RWPE1 (cell line): ENCODE results near the gene CREB5.
A peak's percentile ranks its signal among the peaks of the same experiment; 100 is the strongest.

ENCODE experiments used
- CTCF ChIA-PET: fragments of 350-600 bp; sonication (Branson Sonifier 250); formaldehyde crosslinking; extraction: SDS; loops from one replicate; lab custom pipeline; 2021; lab: Yijun Ruan, JAX
- POLR2A ChIA-PET: fragments of 400-600 bp; formaldehyde crosslinking; extraction: SDS; loops from one replicate; lab custom pipeline; 2020; ENCODE audit warnings: antibody characterized with exemption; ENCODE audit not compliant: low non-redundant PET; lab: Yijun Ruan, JAX
- DNase-seq: peaks from one replicate; pipeline ENCODE4 v3.0.0; 2012; ENCODE audit warnings: low spot score
- H3K27ac ChIP-seq: fragments of 450-650 bp; 2 replicates; pipeline ENCODE4 v1.5.1; 2017
- CTCF ChIP-seq: fragments of 450-650 bp; conservative IDR thresholded peaks from 2 replicates; pipeline ENCODE4 v1.5.1; 2017; ENCODE audit warnings: low read depth, mild to moderate bottlenecking

CREB5 gene

GRCh38 chr7:28488061-28488791, 75.9 kb downstream of the CREB5 start:
- peak; percentile 24 for DNase-seq
- POLR2A ChIA-PET = no interaction called here
- no peak overlapping the region for H3K27ac ChIP-seq
- CTCF ChIA-PET = interaction anchor here (0.7 kb wide), 1 partner anchor 47 kb away, joined by 3 read pairs; no protein-coding TSS in a partner anchor
- TF ChIP-seq CTCF = no peak

- POLR2A ChIA-PET = no interaction called here
- no peak for DNase-seq
- no peak overlapping the region for H3K27ac ChIP-seq
- CTCF ChIA-PET = no interaction called here
- TF ChIP-seq CTCF = no peak
Measured at GRCh38 chr7:28490831-28491230, 78.5 kb downstream of the CREB5 start.

- H3K27ac ChIP-seq = no peak overlapping the region
- no peak for TF ChIP-seq CTCF
- no peak for DNase-seq
- ChIA-PET CTCF (no interaction called here), POLR2A (no interaction called here)
Measured at GRCh38 chr7:28493477-28493876, 81.2 kb downstream of the CREB5 start.

GRCh38 chr7:28497009-28497408, 84.7 kb downstream of the CREB5 start:
- DNase-seq = no peak
- H3K27ac ChIP-seq = no peak overlapping the region
- ChIA-PET CTCF (no interaction called here), POLR2A (no interaction called here)
- no peak for TF ChIP-seq CTCF

GRCh38 chr7:28498636-28499035, 86.3 kb downstream of the CREB5 start:
- no peak for TF ChIP-seq CTCF
- ChIA-PET POLR2A (no interaction called here), CTCF (no interaction called here)
- DNase-seq = no peak
- H3K27ac ChIP-seq = no peak overlapping the region

- ChIA-PET CTCF (no interaction called here), POLR2A (no interaction called here)
- no peak for DNase-seq
- H3K27ac ChIP-seq = no peak overlapping the region
- no peak for TF ChIP-seq CTCF
Measured at GRCh38 chr7:28500138-28500537, 87.8 kb downstream of the CREB5 start.
